Vagina (tissue), 2 donors: ENCODE measurements around the gene SLC25A25. TPM values are rescaled to one million over a fixed set of nuclear protein-coding genes. Genes with fewer than 3 reads are reported as not detected.

Experiments used
- DNase-seq, 2 donors: peaks; one replicate each; pipeline ENCODE4 v3.0.0-alpha.2; 2017; ENCODE audit errors: extremely low spot score in 2 of 2
- H3K27ac ChIP-seq: fragments of 200-600 bp; sonication (generic); one replicate; pipeline ENCODE4 v1.5.1; 2019
- H3K27me3 ChIP-seq: fragments of 200-600 bp; sonication (generic); one replicate; pipeline ENCODE4 v1.5.1; 2019
- H3K36me3 ChIP-seq, 2 donors: fragments of 200-600 bp; sonication (generic); one replicate each; pipeline ENCODE4 v1.5.1; 2017 to 2019
- H3K4me1 ChIP-seq: fragments of 200-600 bp; sonication (generic); one replicate; pipeline ENCODE4 v1.5.1; 2019
- H3K4me3 ChIP-seq, 2 donors: fragments of 200-600 bp; sonication (generic); 1 replicate in 1 of 2; 2 replicates in 1 of 2; pipeline ENCODE4 v1.5.1; 2016 to 2019
- H3K9me3 ChIP-seq: fragments of 200-600 bp; sonication (generic); one replicate; pipeline ENCODE4 v1.5.1; 2019
- CTCF ChIP-seq, 3 experiments: fragments of 450-650 bp in 2 of 3; fragments of 200-600 bp in 1 of 3; sonication (generic) in 1 of 3; IDR thresholded peaks; one replicate each; pipeline ENCODE4 v1.5.1; 2017 to 2019; ENCODE audit warnings: antibody characterized with exemption in 3 of 3, mild to moderate bottlenecking in 2 of 3, moderate library complexity in 2 of 3
- POLR2A ChIP-seq, 2 donors: fragments of 450-650 bp; IDR thresholded peaks; one replicate each; pipeline ENCODE4 v1.6.1; 2017; ENCODE audit warnings: antibody characterized with exemption in 2 of 2, mild to moderate bottlenecking in 2 of 2, moderate library complexity in 2 of 2
- POLR2AphosphoS5 ChIP-seq, 2 donors: sonication (generic); formaldehyde crosslinking; IDR thresholded peaks; one replicate each; pipeline ENCODE4 v1.9.0; 2017; ENCODE audit warnings: antibody characterized with exemption in 2 of 2, mild to moderate bottlenecking in 2 of 2, low read depth in 1 of 2; ENCODE audit not compliant: insufficient read depth in 1 of 2
- intact Hi-C: fragments of 100-400 bp; cut with DNase I; formaldehyde crosslinking; loops from one replicate; pipeline ENCODE4 v1.15.1; 2023
- total RNA-seq: library from RNA; depleted of rRNA; stranded (reverse); fragments of >200 nt; gene quantifications from one replicate; pipeline ENCODE4 v1.2.3, GENCODE V29; 2016

Gene SLC25A25
- total RNA-seq, 1 donor from 2014 or later: 44.4 TPM

GRCh38 chr9:128118971-128119665 is 51.1 kb downstream of the SLC25A25 start:
- intact Hi-C loops: loop anchor here (5.0 kb wide), 2 partner anchors 77 to 177 kb away; no protein-coding TSS in a partner anchor
- peaks cover 4% of the 10 kb centered on the region for H3K4me1 ChIP-seq
- DNase-seq: no peak
- no peak overlapping the region for H3K4me3 ChIP-seq
- H3K9me3 ChIP-seq: no peaks in the 10 kb centered on the region
- no peak overlapping the region for H3K27ac ChIP-seq
- no peak for TF ChIP-seq POLR2A (IDR thresholded peaks at IDR 0.05)
- TF ChIP-seq CTCF (IDR thresholded peaks at IDR 0.05): no peak
- TF ChIP-seq POLR2AphosphoS5 (IDR thresholded peaks at IDR 0.05; ENCODE audit: insufficient read depth in 1 of 2, low read depth in 1 of 2): no peak
- H3K27me3 ChIP-seq: no peaks in the 10 kb centered on the region
- H3K36me3 ChIP-seq: peaks cover 0 to 28% of the 10 kb centered on the region in 2 donors

- Histone ChIP-seq H3K4me3 (no peak overlapping the region), H3K27ac (no peak overlapping the region), H3K4me1 (peaks cover 12% of the 10 kb centered on the region), H3K9me3 (no peaks in the 10 kb centered on the region), H3K27me3 (no peaks in the 10 kb centered on the region), H3K36me3 (peaks cover 0 to 33% of the 10 kb centered on the region in 2 donors)
- TF ChIP-seq CTCF (IDR thresholded peaks at IDR 0.05) (no peak), POLR2A (IDR thresholded peaks at IDR 0.05) (no peak), POLR2AphosphoS5 (IDR thresholded peaks at IDR 0.05; ENCODE audit: insufficient read depth in 1 of 2, low read depth in 1 of 2) (no peak)
- intact Hi-C loops: no loop called here
- DNase-seq: no peak
Observed at GRCh38 chr9:128120061-128120740, 52.2 kb downstream of the SLC25A25 start.

- H3K4me1 ChIP-seq: peaks cover 19% of the 10 kb centered on the region
- no peak for DNase-seq
- H3K4me3 ChIP-seq: no peak overlapping the region
- no peaks in the 10 kb centered on the region for H3K27me3 ChIP-seq
- H3K27ac ChIP-seq: no peak overlapping the region
- peaks cover 0 to 33% of the 10 kb centered on the region in 2 donors for H3K36me3 ChIP-seq
- intact Hi-C loops: no loop called here
- TF ChIP-seq POLR2AphosphoS5 (IDR thresholded peaks at IDR 0.05; ENCODE audit: insufficient read depth in 1 of 2, low read depth in 1 of 2) (no peak), POLR2A (IDR thresholded peaks at IDR 0.05) (no peak), CTCF (IDR thresholded peaks at IDR 0.05) (no peak)
- no peaks in the 10 kb centered on the region for H3K9me3 ChIP-seq
Observed at GRCh38 chr9:128120741-128121465, 52.9 kb downstream of the SLC25A25 start.

GRCh38 chr9:128121466-128121810 is 53.4 kb downstream of the SLC25A25 start:
- intact Hi-C loops: no loop called here
- Histone ChIP-seq H3K4me1 (peaks cover 24% of the 10 kb centered on the region), H3K27ac (no peak overlapping the region), H3K36me3 (peaks cover 0 to 33% of the 10 kb centered on the region in 2 donors), H3K9me3 (no peaks in the 10 kb centered on the region), H3K27me3 (no peaks in the 10 kb centered on the region), H3K4me3 (no peak overlapping the region)
- DNase-seq: no peak
- TF ChIP-seq POLR2AphosphoS5 (IDR thresholded peaks at IDR 0.05; ENCODE audit: insufficient read depth in 1 of 2, low read depth in 1 of 2) (no peak), POLR2A (IDR thresholded peaks at IDR 0.05) (no peak), CTCF (IDR thresholded peaks at IDR 0.05) (no peak)
